ENCODE measurements around the gene ARHGAP15. TPM values are rescaled to one million over a fixed set of nuclear protein-coding genes. Genes with fewer than 3 reads are reported as not detected.

The ARHGAP15 gene
- total RNA-seq, 1 experiment from 2014 or later: not detected

- DNase-seq (ENCODE audit: low spot score): no peak
Measured at GRCh38 chr2:143262389-143262788, 133.2 kb downstream of the ARHGAP15 start.

DNA sequence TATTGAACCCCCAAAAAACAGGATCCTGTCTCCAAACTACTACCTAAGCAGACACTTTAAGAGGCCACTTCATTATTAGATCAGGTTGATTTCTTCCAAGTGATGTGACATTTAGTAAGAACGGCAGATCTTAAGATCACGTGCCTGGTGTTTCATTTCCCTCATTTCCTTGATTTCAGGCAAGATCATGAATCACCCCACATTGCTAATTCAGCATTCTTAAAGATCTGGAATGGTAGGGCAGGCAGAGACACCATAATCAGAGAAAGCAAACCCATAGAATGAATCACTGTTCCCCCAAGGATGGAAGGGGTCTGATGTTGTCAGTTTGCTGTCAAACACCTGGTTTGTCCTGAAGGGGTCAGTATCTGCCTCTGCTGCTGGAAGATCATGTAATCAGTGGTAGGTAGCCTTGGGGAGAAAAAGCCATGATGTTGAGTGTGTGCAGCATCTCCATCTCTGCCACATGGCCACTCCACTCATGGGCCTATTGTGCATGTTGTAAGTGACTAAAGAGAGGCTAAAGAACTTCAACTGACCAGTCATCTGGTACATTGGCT, 133.9 kb downstream of the ARHGAP15 start:
- no peak for DNase-seq (ENCODE audit: low spot score)

- peak; percentile 33 for DNase-seq (ENCODE audit: low spot score)
Measured at GRCh38 chr2:143264851-143265250, 135.6 kb downstream of the ARHGAP15 start.

GRCh38 chr2:143279672-143280071, 150.5 kb downstream of the ARHGAP15 start:
- DNase-seq (ENCODE audit: low spot score): no peak

- no peak for DNase-seq (ENCODE audit: low spot score)
Measured at GRCh38 chr2:143280097-143280757, 151.0 kb downstream of the ARHGAP15 start.

- DNase-seq (ENCODE audit: low spot score): no peak
Measured at GRCh38 chr2:143282684-143283083, 153.5 kb downstream of the ARHGAP15 start.

- peak; percentile 33 for DNase-seq (ENCODE audit: low spot score)
Measured at GRCh38 chr2:143284087-143284675, 155.0 kb downstream of the ARHGAP15 start.

GRCh38 chr2:143289025-143289424, 159.8 kb downstream of the ARHGAP15 start:
- DNase-seq (ENCODE audit: low spot score): no peak

GRCh38 chr2:143290221-143290620, 161.0 kb downstream of the ARHGAP15 start:
- DNase-seq (ENCODE audit: low spot score): no peak

- no peak for DNase-seq (ENCODE audit: low spot score)
Measured at GRCh38 chr2:143294068-143294467, 164.8 kb downstream of the ARHGAP15 start.

- DNase-seq (ENCODE audit: low spot score): no peak
Measured at GRCh38 chr2:143296089-143296488, 166.9 kb downstream of the ARHGAP15 start.

DNA sequence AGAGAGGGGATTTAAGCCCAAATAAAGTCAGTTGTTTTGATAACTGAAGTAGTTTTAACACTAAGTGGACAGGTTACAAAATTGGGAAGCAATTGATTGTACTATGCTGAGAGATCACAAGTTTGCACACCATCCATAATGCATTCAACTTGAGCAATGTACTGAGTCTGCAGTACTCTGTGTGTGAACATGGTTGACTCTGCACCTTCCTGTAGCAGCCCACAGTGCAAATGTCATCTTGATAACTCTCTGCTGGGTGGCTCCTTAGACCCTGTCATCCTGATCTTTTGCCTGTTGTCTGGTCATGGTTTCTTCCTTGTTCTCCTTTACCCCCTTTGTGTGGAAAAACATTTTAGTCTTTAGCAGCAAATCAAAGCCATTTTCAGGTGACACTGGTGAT, 168.0 kb downstream of the ARHGAP15 start:
- no peak for DNase-seq (ENCODE audit: low spot score)

DNA sequence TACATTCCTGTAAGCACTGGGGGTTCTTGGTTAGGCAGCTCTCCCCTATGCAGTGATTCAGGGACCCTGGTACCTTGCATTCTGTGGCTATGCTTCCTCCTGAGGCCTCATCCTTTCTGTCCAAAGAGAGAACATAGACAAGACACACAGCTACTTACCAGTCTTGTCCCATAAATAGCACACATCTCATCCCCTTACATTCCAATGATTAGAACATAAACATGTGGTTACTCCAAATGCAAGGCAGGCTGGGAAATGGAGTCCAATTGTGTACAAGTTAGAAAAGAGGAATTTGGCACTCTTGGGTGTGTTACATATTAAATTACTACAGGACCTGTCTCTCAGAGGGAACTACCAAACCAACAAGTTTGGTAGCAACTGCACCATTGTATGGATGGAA, 171.3 kb downstream of the ARHGAP15 start:
- no peak for DNase-seq (ENCODE audit: low spot score)

GRCh38 chr2:143311426-143311825, 182.2 kb downstream of the ARHGAP15 start:
- no peak for DNase-seq (ENCODE audit: low spot score)

DNA sequence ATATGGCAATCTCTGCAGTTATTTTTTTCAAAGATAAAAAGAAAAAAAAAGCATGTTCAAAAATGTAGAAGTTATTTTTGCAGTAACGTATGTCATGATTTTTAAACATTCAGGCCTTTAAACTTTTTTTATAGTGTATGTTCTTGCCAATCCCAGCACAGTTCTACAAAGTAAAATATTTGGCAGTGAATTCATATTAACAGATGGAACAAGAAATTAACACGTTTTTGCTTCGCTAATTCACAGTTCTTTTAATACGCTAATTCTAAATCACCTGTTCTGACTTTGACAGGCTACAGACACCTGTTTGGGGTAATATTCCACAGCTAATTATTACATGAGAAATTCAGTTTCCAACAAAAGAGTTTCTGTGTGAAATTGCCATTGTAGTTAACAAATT, 183.2 kb downstream of the ARHGAP15 start:
- DNase-seq (ENCODE audit: low spot score): no peak

DNA sequence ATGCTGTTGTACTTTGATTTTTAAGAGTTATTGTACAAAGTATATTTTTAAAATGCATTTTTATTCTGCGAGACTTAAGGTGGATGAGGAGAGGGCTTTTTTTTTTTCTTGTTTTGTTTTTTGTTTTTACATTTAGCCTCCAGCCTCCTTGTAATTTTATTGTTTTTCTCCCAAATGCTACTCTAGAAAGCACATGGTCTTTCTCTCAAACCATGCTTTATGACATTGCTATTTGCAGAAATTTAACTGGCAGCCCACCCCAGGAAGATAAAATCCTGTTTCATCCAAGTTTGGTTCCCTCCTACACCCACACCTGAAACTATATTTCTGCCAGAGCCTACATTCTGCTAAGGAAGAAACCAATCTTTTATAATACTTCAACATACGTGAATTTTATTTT, 184.6 kb downstream of the ARHGAP15 start:
- DNase-seq (ENCODE audit: low spot score): no peak

DNA sequence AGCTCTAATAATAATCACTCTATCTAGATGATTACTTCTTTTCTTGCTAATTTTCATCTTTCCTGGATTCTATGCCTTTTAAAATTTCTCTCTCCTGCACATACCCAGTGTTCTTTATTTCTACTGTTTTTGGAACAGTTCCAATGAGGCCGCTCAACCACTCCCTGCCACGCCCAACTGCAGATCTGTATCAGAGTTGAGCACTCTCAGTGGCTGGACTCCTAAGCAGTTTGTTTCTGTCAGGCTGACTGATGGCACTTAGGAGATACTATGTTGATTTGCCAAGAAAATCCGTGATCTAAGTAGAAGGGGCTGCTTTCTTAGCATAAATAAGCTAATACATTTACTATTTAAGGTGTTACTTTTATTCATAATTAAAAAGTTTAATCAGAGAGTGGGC, 192.8 kb downstream of the ARHGAP15 start:
- peak; percentile 21 for DNase-seq (ENCODE audit: low spot score)

- no peak for DNase-seq (ENCODE audit: low spot score)
Measured at GRCh38 chr2:143329288-143329687, 200.1 kb downstream of the ARHGAP15 start.

DNA sequence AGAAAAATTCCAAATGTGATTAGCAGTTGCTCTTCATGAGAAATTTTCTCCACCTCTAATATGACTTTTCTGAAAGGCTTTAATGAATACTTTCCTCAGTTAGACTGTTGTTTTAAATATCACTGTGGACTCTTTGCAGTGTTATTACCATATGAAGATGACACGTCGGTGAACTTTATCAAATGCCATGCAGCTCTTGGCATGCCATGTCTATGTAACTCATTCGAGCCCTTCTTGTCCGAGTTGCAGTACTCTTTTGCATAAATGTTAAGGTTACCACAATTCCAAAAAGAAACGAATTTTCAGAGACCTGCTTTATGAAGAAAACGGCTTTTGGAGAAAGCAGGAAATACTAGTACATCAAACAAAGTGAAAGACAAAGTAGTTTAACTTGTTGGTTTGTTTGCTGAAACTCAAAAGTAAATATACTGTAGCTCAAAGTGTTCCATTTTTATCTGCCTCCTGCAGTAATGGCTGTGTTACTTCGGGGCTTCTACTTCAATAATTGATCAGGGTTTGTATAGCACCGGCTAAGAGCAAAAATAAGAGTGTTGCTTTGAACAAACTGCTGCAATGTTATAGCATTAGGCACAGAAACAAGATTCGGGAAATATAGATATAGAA, 204.1 kb downstream of the ARHGAP15 start:
- DNase-seq (ENCODE audit: low spot score): no peak

GRCh38 chr2:143333847-143334246, 204.6 kb downstream of the ARHGAP15 start:
- DNase-seq (ENCODE audit: low spot score): no peak

DNA sequence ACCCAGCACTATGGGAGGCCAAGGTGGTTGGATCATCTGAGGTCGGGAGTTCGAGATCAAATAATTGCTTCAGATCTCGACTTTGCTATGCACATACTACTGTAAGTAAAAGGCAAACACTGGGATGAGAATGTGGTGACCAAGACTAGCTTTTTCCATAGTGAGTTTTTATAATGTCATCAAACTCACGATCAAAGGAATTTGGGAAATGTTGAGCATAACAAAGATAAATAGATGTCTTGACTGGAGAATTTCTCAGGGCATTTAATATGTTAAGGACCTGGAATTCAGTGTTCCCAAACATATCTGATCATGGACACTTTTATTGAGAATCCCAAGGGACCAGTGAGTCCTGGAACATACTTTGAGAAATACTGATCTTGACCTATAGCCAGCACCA, 205.6 kb downstream of the ARHGAP15 start:
- no peak for DNase-seq (ENCODE audit: low spot score)

- no peak for DNase-seq (ENCODE audit: low spot score)
Measured at GRCh38 chr2:143336719-143337210, 207.5 kb downstream of the ARHGAP15 start.

DNA sequence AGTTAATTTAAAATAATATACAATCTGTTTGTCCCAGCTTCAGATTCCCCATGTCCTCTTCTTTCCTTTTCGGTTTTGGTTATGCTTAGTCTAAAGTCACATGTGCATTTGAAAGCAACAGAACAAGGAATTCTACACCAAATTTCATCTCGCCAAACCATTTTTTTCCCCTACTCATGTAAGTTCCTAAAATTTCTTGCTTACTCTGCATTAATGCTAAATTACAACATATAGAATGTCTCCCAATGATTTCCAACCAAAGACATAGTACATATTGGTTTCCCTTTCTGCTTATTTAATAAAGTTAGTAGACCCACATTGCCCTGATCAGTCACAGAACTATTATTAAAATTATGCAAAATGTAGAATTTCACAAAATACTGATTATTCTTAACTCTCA, 212.3 kb downstream of the ARHGAP15 start:
- no peak for DNase-seq (ENCODE audit: low spot score)
